ENCODE measurements around the gene MME.
"Not testable (repeated sequence)": the region's sequence is repeated elsewhere in the genome, so short reads cannot be mapped to it uniquely, and the experiment has no call there.

MME gene

DNA sequence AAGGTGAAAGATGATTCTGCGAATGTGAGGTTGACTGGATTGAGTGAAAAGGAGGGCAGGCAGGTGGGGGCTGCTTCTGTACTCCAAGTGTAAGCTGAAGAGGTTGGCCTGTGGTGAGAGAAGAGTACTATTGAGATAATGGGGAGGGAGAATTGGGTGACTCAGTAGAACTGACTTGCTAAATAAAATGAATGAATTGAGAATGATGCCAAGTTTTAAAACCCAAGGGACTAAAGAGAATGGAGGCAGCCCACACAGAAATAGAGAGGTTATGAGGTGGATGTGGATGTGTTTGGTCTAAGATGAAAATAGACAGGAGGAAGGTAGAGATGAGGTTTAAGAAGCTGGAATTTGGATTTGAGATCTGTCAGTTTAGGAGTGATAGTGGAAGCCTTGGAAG, 5.9 kb downstream of the MME start:
- FAIRE-seq, result no peak

DNA sequence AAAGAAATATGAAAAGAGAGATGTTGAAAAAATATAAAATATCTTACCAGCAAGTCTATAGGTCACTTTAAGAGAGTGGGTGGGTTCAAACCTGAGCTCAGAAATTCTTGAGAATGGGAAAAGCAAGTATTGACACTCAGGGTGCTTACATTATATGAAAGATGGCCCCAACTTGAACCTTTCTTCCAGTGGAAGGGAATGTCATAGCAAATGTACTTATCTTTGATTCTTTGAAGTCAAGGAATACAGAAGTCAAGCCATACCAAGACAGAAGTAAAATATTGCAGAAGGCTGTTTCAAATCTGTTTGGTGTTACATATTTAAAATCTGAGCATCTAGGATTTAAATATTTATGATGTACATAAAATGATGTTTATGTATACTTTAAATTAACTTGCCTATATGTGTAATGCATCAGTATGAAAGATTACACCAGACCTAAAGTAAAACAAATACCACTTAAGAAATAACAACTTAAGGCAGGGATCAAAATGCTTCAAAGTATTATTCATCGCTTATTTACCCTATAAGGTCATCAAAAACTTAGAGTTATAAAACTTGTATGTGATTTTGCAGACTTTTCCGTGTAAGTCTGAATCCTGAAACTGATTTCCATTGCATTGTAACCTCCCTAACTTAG, 8.7 kb downstream of the MME start:
- no peak for FAIRE-seq

DNA sequence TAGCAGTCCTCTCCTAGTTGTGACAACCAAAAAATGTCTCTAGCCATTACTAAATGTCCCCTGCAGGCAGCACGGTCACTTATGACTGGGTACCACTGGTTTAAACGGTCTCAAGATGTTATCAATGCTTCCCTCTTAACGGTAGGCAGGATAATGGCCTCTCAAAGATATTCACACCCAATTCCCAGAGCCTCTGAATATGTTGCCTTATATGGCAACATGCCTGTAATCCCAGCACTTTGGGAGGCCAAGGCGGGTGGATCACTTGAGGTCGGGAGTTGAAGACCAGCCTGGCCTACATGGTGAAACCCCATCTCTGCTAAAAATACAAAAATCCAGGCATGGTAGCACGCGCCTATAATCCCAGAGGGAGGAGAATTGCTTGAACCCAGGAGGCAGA, 9.4 kb downstream of the MME start:
- FAIRE-seq, result no peak

DNA sequence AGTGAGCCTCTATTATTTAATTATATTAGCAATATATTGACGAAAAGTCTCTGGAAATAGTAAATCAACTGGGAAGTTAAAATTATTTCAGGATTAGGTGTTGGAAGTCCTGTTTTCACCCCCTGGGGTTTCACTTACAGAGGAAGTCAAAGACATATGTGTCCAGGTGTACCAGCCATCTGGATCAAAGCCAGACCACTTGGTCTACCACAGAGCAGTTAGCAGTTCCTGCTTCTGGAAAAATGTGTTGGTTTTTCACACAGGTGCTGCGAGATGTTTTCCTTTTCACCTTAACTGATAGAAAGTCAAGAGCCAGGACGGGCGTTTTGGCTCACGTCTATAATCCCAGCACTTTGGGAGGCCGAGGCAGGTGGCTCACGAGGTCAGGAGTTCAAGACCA, 13.1 kb downstream of the MME start:
- FAIRE-seq, result no peak

DNA sequence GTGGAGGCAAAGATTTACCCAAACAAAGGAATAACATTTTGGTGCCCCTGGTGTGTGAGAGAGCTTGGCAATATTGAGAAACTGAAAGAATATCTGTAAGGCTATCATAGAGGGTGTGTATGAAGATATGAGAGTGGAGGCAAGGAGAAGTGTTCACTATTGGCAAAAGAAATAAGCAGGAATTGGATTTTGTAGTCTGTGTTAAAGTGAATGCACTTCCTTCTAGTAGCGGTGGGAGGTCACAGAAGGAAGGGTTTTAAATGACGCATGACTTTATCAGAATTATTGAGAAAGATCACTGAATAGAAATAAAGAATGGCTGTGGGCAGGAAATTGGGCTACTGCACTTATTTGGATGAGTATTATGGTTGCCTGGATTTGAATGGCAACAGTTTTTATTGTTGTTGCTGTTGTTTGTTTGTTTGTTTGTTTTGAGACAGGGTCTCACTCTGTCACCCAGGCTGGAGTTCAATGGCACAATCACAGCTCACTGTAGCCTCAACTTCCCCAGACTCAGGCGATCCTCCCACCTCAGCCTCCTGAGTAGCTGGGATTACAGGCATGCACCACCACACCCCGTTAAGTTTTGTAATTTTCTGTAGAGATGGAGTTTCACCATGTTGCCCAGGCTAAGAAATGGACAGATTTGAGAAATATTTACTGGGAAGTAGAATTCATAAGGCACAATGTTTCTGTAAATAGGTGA, 16.3 kb downstream of the MME start:
- FAIRE-seq, result no peak

DNA sequence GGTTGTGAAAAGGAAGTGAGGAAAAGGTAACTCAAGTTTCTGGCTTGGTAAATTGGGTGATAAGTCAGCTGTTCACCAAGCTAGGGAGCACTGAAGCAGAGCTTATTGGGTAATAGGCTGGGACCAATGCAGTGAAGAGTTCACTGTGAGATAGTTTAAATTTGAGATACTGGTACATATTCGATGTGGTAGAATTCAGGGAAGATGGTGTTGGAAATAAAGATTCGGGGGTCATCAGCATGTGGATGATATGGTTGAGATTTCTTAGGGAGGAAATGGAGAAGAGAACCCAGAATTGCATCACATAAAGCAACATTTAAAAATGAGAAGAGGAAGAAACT, 16.9 kb downstream of the MME start:
- no peak for FAIRE-seq

DNA sequence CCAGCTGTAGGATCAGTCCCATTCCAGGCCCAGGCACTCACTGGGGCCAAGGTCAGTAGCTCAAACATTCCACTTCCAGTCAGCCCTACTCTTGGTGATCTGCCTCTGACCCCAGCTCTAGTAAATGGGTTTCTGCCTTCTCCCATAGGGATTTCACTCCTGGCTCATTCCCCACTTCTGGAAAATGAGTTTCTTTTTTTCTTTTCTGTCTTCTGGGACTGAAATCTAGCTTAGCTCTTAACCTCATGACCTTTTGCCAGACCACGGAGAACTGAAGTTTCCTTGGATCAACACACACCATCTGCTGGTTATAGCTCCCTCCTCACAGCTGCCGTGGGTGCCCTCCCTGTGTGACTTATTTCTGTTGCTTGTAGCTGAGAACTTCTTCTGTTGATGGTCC, 21.3 kb downstream of the MME start:
- FAIRE-seq, result no peak

DNA sequence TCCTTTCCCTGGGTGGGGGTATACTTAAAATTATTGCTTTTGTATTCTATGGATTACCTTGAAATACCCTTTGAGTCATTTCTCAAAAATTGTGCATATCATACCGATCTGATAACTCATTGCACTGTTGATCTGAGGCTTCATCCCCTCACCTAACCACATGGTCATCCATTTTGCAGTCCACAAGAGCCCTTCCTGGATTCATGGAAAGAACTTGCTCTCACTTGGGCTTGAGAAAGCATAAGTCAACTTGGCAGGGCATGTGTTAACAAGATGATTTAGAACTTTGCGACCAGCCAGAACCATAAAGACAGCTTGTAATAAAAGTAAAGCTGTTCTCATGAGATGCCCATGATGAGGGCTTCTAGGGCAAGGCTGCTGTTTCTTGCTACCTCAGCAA, 22.2 kb downstream of the MME start:
- FAIRE-seq, result no peak

DNA sequence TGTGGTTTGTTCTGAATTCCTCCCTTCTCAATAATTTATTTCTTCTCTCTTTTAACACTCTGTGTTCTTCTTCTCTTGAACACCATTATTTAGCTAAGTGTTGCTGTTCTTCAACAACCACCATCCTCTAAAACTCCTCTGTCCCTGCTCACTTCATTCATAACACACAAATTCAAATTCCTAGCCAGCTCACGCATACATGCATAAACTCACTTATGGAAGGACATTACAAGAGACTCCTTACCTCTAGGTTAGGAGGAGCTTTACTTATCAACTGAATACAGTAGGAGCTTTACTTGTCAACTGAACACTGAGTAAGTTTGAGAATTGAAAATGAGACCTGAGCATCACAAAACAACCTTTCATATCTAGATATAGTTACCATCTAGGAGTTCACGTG, 23.6 kb downstream of the MME start:
- FAIRE-seq, result no peak

DNA sequence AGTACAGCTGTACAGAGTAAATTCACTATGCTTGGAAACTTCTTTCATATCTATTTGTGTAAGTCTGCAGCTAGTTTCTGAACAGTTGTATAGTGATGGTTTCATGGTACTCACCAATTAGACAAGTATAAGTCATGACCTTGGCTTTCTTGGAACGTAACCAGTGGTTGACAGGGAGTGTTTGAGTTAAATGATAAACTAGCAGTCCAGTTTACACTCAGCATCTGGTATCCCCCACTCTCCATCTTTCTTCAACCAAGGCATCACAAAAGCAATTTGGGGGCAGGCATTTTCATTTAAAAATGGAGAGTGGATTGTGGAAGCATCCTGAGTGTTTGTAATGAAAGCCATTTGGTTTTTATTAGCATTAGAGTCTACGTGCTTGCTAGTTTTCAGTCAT, 26.0 kb downstream of the MME start:
- FAIRE-seq, result no peak

DNA sequence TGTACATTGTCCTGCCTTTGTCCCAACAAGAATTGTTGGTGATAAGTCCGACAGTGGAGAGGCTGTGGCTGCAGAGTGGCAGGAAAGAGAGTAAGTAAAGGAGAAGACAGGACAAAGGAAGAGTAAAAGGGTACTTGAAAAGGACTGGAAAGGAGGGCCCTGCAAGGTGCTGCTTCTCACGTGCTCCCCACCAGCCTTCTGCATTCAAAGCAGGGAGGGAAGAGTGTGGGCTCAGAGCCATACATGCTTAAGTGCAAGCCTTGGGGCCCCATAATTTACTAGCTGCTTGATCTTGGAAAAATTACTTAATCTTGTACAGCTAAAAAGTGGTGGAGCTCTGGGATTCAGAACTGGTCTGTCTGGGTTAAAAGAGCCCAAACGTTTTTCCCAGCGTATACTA, 29.9 kb downstream of the MME start:
- FAIRE-seq, result no peak

DNA sequence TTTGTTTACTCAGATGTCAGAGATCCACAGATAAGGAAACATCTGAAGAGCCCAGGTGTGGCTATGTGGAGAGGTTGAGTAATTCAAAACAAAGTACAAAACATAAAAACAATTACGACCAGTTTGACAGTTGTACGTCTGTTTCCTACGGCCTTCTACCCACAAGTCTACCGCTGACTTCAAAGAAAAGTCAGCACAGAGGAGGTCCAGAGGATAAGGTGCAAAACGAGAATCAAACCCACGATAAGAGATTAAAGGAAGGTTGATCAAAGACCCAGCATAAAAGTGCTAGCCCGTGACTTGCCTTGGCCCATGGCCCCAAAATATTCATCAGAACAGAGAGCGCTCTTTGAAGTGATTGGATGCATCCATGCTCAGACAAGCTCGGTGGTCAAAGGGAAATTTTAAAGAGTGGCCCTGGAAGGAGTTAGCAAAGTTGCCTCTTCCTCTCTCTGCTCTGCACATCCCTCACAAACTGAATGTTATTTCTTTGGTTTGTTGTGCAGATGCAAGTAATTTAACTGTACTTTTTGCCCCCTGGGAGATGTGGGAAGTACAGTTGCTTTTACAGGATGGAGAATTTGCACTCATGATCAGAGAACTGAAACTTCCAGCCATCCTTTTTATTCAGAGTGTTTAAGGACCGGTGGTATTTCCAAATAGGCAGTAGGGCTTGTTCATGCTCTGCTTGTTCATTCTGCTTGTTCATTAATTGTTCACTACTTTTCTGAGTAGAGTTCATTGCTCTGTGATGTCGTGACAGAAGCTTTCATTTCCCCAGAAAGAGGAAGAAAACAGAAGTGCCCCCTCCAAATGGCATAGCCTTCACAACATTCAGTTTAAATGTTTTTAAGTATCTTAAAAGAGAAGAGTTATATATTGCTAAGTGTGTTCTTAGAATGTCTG, 31.1 kb downstream of the MME start:
- no peak for FAIRE-seq

DNA sequence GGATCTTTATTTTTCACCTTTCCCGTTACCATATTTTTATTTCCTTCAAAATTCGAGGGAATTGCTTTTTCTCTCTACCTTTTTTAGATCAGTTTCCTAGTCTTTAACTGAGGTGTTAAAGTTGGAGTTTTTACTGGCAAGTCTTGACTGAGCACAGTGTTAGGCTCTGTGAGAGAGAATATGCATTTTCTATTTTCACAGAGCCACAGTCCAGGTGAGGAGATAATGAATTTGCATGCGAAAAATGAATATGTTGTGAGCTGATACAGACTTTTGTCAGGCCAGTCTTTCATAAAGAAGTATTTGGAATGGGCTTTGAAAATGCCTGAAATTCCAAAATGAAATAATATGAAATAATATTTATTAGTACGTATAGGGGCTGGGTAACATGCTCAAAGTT, 31.9 kb downstream of the MME start:
- FAIRE-seq, result no peak

DNA sequence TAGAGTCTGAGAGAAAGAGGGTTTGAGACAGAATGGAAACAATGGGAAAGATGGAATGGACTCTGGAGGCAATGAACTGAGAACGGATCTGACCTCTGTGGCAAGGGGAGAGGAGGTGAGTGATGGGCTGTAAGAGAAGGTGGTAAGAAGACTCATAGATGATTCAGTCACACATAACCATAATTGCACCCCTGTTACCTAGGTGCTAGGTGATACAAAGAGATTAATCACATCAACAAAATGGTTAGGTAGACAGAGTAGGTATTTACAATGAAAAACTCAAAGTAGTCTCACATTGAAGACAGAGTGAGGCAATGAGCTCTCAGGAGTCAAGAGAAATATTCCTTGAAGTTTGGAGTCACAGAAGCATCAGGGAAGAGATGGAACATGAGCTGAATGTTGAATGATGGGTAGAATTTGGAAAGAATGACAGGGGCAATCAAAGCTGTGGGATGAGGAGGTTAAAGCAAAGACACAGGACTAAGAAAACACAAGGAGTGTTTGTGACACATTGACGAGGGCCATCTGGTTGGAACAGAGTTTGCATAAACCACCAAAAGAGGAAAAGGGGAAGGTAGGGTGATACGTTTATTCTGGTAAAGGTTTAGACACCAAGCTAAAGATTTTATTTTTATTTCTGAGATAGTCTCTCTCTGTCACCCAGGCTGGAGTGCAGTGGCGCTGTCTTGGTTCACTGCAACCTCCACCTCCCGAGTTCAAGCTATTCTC, 32.7 kb downstream of the MME start:
- FAIRE-seq, result no peak

DNA sequence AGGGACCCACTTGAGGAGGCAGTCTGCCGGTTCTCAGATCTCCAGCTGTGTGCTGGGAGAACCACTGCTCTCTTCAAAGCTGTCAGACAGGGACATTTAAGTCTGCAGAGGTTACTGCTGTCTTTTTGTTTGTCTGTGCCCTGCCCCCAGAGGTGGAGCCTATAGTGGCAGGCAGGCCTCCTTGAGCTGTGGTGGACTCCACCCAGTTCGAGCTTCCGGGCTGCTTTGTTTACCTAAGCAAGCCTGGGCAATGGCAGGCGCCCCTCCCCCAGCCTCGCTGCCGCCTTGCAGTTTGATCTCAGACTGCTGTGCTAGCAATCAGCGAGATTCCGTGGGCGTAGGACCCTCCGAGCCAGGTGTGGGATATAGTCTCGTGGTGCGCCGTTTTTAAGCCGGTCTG, 44.6 kb downstream of the MME start:
- FAIRE-seq, result not testable (repeated sequence)

DNA sequence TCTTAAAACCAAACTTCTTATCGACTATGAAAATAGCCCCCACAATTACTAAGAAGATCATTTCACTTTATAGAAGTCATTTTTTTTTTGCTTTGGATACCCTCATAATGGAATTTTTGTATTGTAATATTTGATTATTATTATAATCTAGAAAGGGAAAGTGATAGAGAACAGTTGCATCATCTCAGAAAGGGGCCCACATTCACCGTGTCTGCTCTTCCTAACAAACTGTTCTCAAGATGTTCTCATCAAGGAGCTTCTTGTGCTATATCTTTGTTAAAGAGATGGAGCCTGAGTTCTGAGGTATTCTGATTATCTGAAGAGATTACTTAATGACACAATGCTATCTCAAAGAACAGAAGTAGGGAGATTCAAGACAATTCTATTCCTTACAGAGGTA, 49.3 kb downstream of the MME start:
- FAIRE-seq, result no peak

DNA sequence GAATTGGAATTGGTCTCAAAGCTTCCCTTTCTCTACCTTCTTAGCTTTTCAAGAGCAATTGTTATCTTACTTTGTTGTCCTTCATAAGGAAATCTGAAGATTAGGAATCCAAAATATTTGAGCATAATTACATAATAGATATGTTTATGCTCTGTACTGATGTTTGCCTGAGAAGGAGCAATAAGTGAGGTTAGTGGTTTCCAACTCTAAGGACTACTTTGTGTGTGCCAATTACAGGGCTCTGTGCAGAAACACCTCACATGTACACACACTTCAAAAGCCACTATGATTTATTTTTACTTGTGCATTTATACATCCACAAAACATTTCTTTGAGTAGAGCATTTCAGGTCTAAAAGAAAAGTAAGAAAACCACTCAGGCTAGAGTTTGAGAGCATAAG, 49.9 kb downstream of the MME start:
- no peak for FAIRE-seq

DNA sequence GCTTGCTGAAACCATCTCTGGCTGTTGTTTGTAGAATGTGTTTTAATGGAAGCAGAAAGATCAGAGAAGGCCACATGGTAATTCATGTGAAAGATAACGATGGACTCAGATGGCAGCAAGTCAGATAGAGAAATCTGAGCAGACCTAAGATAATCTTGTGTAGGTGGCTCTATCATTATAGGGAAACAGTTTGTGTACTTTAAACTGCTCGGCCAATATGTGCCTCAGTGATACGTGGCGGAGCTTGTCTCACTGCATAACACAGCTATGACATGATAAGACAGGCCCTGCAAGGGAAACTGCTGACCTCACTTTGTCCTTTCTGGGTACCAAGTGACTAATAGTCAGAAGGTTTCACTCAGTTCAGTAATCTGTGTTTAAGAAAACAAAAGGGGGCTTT, 51.0 kb downstream of the MME start:
- FAIRE-seq, result no peak

DNA sequence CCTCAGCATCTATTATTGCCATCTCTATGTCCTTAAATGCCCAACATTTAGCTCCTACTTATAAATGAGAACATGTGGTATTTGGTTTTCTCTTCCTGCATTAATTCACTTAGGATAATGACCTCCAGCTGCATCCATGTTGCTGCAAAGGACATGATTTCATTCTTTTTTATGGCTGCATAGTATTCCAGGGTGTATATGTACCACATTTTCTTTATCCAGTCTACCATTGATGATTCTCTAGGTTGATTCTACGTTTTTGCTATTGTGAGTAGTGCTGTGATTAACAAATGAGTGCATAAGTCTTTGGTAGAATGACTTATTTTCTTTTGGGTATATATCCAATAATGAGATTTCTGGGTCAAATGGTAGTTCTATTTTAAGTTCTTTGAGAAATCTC, 54.2 kb downstream of the MME start:
- not testable (repeated sequence) for FAIRE-seq

DNA sequence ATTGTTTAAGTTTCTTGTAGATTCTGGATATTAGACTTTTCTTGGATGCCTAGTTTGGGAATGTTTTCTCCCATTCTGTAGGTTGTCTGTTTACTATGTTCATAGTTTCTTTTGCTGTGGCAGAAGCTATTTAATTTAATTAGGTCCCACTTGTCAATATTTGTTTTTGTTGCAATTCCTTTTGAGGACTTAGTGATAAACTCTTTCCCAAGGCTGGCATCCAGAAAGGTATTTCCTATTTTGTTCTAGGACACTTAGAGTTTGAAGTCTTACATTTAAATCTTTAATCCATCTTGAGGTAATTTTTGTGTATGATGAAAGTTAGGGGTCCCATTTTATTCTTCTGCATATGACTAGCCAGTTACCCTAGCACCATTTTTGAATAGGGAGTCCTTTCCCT, 54.9 kb downstream of the MME start:
- no peak for FAIRE-seq

DNA sequence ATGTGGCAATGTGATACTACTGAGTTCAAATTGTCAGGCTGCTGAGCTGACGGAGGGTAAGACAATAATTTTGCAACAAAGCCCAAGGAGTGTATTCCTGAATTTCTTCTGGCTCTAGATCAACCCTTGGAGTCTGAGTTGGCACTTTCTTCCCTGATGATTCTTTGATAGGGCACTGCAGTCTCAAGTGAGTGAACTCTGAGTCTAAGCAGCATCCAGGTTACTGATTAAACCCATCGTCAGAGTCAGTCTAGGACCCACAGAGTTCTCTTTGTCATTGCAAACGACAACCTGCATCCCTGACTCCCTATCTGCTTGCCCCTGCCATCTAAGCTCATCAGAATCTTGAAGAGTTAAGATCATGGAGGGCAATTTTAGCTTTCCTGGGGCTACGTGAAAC, 58.6 kb downstream of the MME start:
- FAIRE-seq, result no peak

DNA sequence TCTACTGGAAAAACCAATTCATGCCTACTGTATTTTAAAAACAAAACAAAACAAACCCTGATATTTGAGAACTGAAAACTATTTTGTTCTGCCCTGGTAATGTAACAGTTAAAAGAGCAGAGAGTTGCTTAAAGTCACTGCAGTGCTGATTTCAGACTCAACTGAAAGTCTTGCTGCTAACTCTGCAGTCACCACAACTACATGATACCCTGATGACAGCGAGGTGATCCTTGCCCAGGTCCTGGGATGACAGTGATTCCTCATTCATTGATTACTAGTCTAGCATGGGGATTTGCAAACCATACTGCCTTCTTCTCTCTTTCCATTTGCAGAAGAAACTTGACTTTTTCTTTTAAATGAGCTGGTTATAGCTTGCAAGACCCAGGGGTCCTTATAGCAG, 67.5 kb downstream of the MME start:
- no peak for FAIRE-seq

DNA sequence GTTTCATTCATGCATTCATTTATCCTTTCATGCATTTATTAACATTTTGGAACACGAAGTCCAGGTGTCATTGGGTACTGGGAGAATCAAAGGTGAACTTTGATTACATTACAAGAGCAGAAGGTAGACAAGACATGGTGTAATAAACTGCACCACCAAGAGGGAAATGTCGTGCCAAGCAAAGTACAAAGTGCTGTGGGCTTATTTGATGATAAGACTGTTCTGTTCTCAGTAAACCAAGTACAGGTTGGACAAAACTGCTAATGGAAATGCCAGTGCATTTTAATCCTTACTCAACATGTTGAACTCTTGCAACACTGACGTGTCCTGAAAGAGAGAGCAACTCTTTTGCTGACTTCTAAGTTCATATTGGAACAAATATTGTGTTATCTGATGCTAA, 69.4 kb downstream of the MME start:
- no peak for FAIRE-seq

Measured in endometrium (tissue), 2 donors.